ENCODE results near the gene TTLL1. TPM values are rescaled to one million over a fixed set of nuclear protein-coding genes. Genes with fewer than 3 reads are reported as not detected.

TTLL1 gene
- total RNA-seq, 1 donor from 2014 or later, result 2.6 TPM

DNA sequence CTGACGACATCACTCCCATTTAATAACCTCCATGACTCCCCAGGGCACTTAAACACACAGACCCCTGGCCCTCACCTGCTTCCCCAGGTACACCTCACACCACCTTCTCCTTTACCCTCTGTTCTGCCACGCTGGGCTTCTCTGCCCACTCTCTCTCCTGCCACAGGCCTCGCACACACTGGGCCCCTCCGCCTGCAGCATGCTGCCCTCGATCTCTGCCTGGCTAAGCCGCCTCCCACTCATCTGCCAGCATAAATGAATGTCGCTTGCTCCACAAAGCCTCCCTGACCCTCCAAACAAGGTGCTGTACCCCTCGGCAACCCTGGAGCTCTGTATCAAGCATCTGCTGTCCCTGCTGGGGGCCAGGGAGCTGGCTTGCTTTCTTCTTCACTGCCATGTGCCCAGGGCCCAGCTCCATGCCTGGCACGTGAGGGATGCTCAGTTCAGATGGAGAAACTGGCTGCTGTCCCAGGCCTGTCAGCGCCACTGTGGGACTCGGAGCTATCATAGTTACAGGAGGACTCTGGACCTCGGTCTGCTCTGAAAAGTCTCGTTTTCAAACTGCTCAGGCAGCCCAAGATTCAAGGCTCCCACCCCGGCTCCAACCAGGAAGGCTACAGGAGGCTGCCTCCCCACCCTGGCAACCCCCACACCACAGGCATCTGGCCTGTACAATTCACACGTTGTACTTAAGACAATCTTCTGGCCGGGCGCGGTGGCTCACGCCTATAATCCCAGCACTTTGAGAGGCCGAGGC is 11.9 kb downstream of the TTLL1 start:
- Mint-ChIP-seq H3K27me3 (no peaks in the 10 kb centered on the region), H3K9me3 (no peaks in the 10 kb centered on the region), H3K27ac (no peak overlapping the region), H3K4me1 (no peaks in the 10 kb centered on the region), H3K36me3 (ENCODE audit: low read depth) (no peaks in the 10 kb centered on the region), H3K4me3 (no peak overlapping the region)
- no peak for DNase-seq
- intact Hi-C loops (cut with micrococcal nuclease), result no loop called here

DNA sequence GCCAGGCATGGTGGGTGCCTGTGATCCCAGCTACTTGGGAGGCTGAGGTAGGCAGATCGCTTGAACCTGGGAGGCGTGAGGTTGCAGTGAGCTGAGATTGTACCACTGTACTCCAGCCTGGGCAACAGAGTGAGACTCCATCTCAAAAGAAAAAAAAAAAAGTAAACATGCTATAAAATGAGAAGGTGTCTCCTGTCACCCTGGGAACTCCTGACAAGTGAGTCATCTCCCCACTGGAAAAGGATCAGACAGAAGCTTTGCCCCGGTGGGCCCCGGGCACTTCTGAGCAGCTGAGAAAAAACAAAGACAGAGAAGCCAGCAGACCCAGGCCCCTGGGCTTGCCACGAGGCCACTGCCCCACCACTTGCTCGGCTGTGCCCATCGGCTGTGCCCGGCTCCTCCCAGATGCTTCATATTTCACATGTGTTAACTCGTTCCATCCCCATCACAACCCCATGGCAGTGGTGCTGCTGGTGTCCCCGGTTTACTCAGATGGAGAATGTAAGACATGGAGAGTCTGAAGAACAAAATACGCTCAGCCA is 22.3 kb downstream of the TTLL1 start:
- intact Hi-C loops (cut with micrococcal nuclease), result no loop called here
- H3K27ac Mint-ChIP-seq, result no peak overlapping the region
- no peaks in the 10 kb centered on the region for H3K9me3 Mint-ChIP-seq
- no peaks in the 10 kb centered on the region for H3K27me3 Mint-ChIP-seq
- H3K36me3 Mint-ChIP-seq (ENCODE audit: low read depth), result peaks cover 4% of the 10 kb centered on the region
- no peaks in the 10 kb centered on the region for H3K4me1 Mint-ChIP-seq
- no peak overlapping the region for H3K4me3 Mint-ChIP-seq
- DNase-seq, result no peak

DNA sequence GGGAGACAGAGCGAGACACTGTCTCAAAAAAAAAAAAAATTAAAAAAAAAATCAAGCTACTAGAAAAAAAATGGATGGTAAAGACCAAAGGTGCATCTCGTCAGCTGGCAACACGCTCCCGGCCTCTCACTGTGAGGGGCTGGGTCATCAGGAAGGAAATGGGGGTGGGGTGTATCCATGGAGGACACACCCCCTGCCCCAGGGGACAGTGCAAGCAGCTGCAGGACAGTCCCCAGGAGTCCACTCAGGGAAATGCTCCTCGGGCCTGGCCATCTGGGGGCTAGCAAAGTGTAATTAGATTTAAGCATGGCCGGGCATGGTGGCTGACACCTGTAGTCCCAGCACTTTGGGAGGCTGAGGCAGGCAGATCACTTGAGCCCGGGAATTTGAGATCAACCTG is 23.1 kb downstream of the TTLL1 start:
- Mint-ChIP-seq H3K27ac (no peak overlapping the region), H3K27me3 (no peaks in the 10 kb centered on the region), H3K9me3 (no peaks in the 10 kb centered on the region), H3K4me3 (no peak overlapping the region), H3K36me3 (ENCODE audit: low read depth) (peaks cover 4% of the 10 kb centered on the region), H3K4me1 (no peaks in the 10 kb centered on the region)
- intact Hi-C loops (cut with micrococcal nuclease), result no loop called here
- no peak for DNase-seq

DNA sequence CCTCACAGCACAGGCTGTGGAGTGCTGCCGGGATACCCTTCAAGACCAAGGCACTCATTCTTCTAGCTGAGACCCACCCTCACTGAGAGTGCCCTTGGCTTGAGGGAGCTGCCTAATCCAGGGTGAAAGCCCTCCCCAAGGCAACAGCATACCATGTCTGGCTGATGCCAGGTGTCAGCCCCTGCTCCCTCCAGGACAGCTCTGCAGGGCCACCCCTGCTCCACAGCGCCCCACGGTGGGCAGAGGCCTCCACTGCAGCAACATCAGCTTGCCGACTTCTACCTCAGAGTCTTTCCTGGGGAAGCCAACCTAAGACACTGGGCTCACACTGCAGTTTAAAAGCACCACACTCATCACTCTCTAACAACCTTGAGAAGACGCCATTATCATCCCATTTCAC is 29.0 kb downstream of the TTLL1 start:
- H3K36me3 Mint-ChIP-seq (ENCODE audit: low read depth), result peaks cover 4% of the 10 kb centered on the region
- no peak overlapping the region for H3K4me3 Mint-ChIP-seq
- H3K27me3 Mint-ChIP-seq, result no peaks in the 10 kb centered on the region
- peak; percentile 83 for DNase-seq
- intact Hi-C loops (cut with micrococcal nuclease), result loop anchor here (1.0 kb wide), 1 partner anchor 280 kb away; no protein-coding TSS in a partner anchor
- H3K9me3 Mint-ChIP-seq, result no peaks in the 10 kb centered on the region
- no peaks in the 10 kb centered on the region for H3K4me1 Mint-ChIP-seq
- no peak overlapping the region for H3K27ac Mint-ChIP-seq

DNA sequence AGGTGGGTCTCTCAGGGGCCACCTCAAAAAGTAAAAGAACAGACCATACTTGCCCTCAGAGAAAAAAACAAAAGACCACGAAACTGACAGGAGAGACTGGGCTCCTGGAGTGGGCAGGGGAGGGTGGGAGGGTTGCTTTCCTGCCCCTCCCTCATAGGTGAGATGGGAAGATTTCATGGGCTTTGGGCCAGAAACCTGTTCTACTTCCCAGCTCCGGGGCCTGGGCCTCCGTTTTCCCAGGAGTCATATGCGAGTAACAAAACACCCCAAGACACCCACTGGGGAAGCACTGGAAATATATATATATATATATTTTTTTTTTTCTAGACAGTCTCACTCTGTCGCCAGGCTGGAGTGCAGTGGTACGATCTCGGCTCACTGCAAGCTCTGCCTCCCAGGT is 31.6 kb downstream of the TTLL1 start:
- DNase-seq, result no peak
- H3K4me3 Mint-ChIP-seq, result no peak overlapping the region
- H3K27me3 Mint-ChIP-seq, result no peaks in the 10 kb centered on the region
- intact Hi-C loops (cut with micrococcal nuclease), result no loop called here
- no peak overlapping the region for H3K27ac Mint-ChIP-seq
- no peaks in the 10 kb centered on the region for H3K36me3 Mint-ChIP-seq (ENCODE audit: low read depth)
- H3K4me1 Mint-ChIP-seq, result no peaks in the 10 kb centered on the region
- H3K9me3 Mint-ChIP-seq, result no peaks in the 10 kb centered on the region

DNA sequence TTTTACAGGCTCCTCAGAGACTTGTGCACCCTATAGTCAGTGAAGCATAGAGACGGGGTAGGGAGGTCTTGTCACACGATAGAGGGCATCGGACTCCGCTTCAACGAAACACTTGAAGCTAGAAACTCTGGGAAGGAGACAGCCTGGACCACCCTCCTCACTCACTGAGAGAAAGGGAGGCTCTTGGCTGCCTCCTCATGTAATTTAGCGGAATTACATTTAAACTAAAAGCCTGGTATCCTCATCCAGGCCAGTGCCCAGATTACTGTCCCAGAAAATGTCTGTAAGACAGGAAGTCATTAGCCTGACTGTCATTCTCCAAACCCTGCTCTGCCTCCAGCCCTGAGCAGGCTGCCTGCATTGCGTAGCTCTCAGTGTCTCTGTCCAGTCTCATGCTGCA is 36.0 kb downstream of the TTLL1 start:
- no peak overlapping the region for H3K4me3 Mint-ChIP-seq
- H3K4me1 Mint-ChIP-seq, result no peaks in the 10 kb centered on the region
- DNase-seq, result no peak
- no peak overlapping the region for H3K27ac Mint-ChIP-seq
- H3K36me3 Mint-ChIP-seq (ENCODE audit: low read depth), result no peaks in the 10 kb centered on the region
- intact Hi-C loops (cut with micrococcal nuclease), result no loop called here
- no peaks in the 10 kb centered on the region for H3K27me3 Mint-ChIP-seq
- no peaks in the 10 kb centered on the region for H3K9me3 Mint-ChIP-seq

DNA sequence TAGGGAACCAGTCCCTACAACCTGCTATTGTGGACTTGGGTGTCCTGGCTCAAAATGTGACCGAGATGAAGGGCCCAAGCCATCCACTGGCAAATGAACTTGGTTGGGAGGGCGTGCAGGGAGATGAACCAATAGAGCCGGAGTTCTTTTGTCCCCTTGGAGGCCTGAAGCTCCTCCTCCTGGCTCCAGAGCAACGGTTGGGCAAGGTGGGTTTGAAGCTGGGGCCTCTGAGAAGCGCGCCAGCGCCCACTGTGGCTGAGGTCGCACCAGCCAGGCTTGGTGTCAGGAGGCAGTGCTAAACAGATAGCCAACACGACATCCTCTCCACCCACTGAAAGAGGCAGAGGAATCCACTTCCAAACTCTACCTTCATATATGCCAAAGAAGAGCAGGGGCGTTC is 38.2 kb downstream of the TTLL1 start:
- Mint-ChIP-seq H3K4me1 (no peaks in the 10 kb centered on the region), H3K27me3 (no peaks in the 10 kb centered on the region), H3K4me3 (no peak overlapping the region), H3K36me3 (ENCODE audit: low read depth) (no peaks in the 10 kb centered on the region), H3K9me3 (no peaks in the 10 kb centered on the region), H3K27ac (no peak overlapping the region)
- no peak for DNase-seq
- intact Hi-C loops (cut with micrococcal nuclease), result no loop called here

DNA sequence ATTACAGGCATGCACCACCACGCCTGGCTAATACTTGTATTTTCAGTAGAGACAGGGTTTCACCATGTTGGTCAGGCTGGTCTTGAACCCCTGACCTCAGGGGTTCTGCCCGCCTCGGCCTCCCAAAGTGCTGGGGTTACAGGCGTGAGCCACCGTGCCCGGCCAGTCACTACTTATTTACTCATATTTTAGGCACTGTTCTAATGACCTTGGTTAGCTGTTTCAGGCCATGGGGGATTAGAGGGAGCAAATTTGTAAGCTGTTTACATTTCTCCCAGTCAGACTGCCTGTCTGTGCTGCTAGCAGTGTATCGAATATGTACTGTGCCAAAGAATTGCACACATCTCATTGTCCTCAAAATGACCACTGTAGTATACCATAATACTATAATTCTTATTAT is 41.6 kb downstream of the TTLL1 start:
- DNase-seq, result no peak
- H3K4me3 Mint-ChIP-seq, result no peak overlapping the region
- intact Hi-C loops (cut with micrococcal nuclease), result no loop called here
- no peaks in the 10 kb centered on the region for H3K4me1 Mint-ChIP-seq
- H3K27me3 Mint-ChIP-seq, result no peaks in the 10 kb centered on the region
- no peaks in the 10 kb centered on the region for H3K9me3 Mint-ChIP-seq
- H3K27ac Mint-ChIP-seq, result no peak overlapping the region
- no peaks in the 10 kb centered on the region for H3K36me3 Mint-ChIP-seq (ENCODE audit: low read depth)

DNA sequence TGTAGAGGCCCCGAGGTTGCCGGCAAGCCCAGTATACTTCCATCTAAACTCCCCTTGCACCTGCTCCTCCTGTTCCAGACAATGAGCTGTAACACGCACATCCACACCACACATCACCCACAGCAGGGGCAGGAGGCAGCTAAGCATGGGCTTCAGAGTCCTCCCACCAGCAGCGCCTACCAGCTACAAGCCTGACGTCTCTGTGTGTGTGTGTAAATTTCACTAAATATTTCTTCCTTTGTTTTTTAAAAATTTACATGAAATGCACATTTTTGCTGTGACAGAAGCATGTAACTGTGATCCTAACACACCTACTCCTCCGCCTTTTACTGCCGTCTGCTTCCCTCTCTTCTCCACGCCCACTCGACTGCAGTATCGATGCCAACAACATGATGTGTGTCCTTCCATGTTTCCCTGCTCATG is 44.9 kb downstream of the TTLL1 start:
- Mint-ChIP-seq H3K9me3 (no peaks in the 10 kb centered on the region), H3K36me3 (ENCODE audit: low read depth) (no peaks in the 10 kb centered on the region), H3K4me3 (no peak overlapping the region), H3K27me3 (no peaks in the 10 kb centered on the region), H3K27ac (no peak overlapping the region), H3K4me1 (no peaks in the 10 kb centered on the region)
- DNase-seq, result no peak
- intact Hi-C loops (cut with micrococcal nuclease), result no loop called here

DNA sequence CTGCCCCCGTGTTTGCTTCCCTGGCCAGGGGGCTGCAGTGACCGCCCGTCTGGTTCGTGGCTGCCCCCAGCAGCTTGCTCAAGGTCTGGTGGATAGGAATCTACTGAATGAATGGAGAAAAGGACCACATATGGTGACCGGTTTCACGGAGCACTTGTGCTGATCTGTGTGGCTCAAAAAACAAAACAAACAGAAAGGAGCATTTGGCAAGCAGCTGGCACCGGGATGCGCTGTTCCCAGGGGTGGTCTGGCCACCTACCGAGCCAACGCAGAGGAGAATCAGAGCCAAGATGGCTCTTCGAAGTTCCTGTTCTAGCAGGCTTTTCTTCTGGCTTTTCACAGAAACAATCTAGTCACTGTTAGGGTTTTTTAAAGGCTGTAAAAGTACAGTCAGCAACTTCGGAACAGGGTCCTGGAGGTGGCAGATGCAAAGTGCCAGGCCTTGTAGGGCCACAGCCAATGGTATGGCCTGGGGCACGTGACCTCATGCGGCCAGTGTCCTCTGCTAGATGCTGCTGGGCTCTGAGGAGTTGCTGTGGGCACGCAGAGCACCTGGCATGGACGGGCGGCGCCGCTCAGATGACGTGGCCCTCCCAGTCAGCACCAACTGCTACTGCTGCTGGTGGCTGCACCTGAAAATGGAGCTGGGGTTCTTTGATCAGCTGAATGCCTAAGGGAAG is 47.0 kb downstream of the TTLL1 start:
- no peaks in the 10 kb centered on the region for H3K4me1 Mint-ChIP-seq
- no peak for DNase-seq
- H3K36me3 Mint-ChIP-seq (ENCODE audit: low read depth), result no peaks in the 10 kb centered on the region
- no peaks in the 10 kb centered on the region for H3K27me3 Mint-ChIP-seq
- H3K27ac Mint-ChIP-seq, result no peak overlapping the region
- no peaks in the 10 kb centered on the region for H3K9me3 Mint-ChIP-seq
- H3K4me3 Mint-ChIP-seq, result no peak overlapping the region
- intact Hi-C loops (cut with micrococcal nuclease), result no loop called here

DNA sequence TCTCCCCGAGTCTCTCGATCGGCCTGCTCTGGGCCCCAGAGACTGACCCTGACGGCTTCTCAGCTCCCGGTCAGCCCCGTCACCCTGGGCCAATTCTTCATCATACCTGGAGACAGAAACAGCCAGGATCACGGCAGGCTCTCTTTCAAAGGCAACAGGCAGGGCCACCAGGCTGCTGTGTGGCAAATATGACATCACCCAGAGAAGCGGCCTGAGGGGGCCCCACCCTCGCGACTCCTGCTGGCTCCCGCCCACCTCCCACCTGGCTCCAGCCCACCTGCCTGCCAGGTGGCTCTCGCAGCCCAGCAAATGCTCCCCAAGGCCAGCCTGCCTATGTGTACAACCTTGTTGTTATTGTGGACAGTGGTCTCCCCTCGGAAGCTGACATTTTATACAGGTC is 49.4 kb downstream of the TTLL1 start:
- H3K4me1 Mint-ChIP-seq, result no peaks in the 10 kb centered on the region
- no peak overlapping the region for H3K4me3 Mint-ChIP-seq
- no peaks in the 10 kb centered on the region for H3K9me3 Mint-ChIP-seq
- H3K36me3 Mint-ChIP-seq (ENCODE audit: low read depth), result no peaks in the 10 kb centered on the region
- no peaks in the 10 kb centered on the region for H3K27me3 Mint-ChIP-seq
- H3K27ac Mint-ChIP-seq, result no peak overlapping the region
- intact Hi-C loops (cut with micrococcal nuclease), result no loop called here
- no peak for DNase-seq

DNA sequence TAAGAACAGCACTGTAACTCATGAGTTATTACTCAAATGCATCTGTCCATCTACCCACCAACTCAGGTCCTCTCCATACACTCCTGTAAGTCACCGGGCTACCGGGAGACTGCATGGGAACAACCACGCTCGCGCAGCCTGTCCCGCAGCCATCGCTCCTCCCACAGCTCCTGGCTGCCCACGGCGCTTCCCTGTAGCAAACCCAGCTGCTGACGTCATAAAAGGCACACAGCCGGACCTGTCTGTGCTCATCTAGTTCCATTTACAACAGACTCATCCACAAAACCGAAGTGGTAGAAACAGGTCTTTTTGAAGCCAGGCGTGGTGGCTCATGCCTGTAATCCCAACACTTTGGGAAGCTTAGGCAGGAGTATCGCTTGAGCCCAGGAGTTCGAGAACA is 50.9 kb downstream of the TTLL1 start:
- no peak overlapping the region for H3K27ac Mint-ChIP-seq
- intact Hi-C loops (cut with micrococcal nuclease), result no loop called here
- H3K4me1 Mint-ChIP-seq, result peaks cover 2% of the 10 kb centered on the region
- H3K27me3 Mint-ChIP-seq, result no peaks in the 10 kb centered on the region
- no peaks in the 10 kb centered on the region for H3K9me3 Mint-ChIP-seq
- H3K4me3 Mint-ChIP-seq, result no peak overlapping the region
- no peak for DNase-seq
- H3K36me3 Mint-ChIP-seq (ENCODE audit: low read depth), result no peaks in the 10 kb centered on the region

DNA sequence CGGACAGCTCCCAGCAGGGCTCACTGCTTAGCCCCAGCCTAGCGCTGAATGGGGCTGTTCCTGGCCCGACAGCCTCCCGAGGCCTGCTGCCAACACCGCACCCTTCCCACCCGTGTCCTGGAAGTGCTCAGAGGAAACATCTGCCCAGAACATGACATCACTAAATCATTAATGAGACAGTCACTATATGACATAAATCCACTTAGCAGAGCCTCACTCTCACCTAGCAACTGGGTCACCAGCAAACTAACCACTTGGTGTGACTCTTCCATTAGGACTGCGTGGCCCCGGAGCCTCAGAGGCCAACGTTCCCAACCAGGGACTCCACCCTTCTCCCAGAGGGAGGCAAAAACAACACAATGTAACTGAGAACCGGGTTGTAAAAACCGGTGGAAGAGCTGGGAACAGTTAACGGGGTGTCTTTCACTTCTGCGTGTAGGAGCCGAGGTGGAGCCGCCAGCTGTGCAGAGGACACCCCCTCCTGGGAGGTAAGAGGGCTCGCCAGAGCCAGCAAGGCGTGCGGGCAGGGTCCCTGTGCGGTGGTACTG is 52.8 kb downstream of the TTLL1 start:
- Mint-ChIP-seq H3K27ac (no peak overlapping the region), H3K9me3 (no peaks in the 10 kb centered on the region), H3K27me3 (no peaks in the 10 kb centered on the region), H3K4me3 (no peak overlapping the region), H3K4me1 (peaks cover 2% of the 10 kb centered on the region), H3K36me3 (ENCODE audit: low read depth) (no peaks in the 10 kb centered on the region)
- DNase-seq, result no peak
- intact Hi-C loops (cut with micrococcal nuclease), result no loop called here

DNA sequence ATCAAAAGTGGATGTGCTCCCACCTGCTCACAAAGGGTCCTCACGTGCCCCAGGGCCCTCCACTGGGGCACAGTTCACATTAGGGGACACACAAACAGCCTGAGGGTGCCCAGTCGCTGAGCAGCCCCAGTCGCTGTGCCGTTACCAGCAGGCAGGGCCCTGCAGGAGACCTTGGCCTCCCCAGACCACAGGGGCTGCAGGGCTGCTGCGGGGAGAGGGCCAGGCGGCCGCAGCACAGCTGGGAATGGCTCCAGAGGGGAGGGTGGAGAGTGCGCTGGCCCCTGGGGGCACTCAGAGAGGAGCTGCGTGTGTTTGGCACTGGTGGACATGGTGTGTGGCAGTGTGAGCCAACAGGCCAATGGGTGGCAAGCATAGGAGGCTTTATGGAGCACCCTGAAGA is 53.9 kb downstream of the TTLL1 start:
- Mint-ChIP-seq H3K36me3 (ENCODE audit: low read depth) (no peaks in the 10 kb centered on the region), H3K4me1 (peaks cover 2% of the 10 kb centered on the region), H3K4me3 (no peak overlapping the region), H3K9me3 (no peaks in the 10 kb centered on the region), H3K27me3 (no peaks in the 10 kb centered on the region), H3K27ac (no peak overlapping the region)
- intact Hi-C loops (cut with micrococcal nuclease), result loop anchor here (2.0 kb wide), 1 partner anchor 254 kb away; no protein-coding TSS in a partner anchor
- DNase-seq, result no peak

All from activated CD4-positive, alpha-beta T cell treated with anti-CD3 and anti-CD28 coated beads, Interleukin-2, amount 10 ng/mL, durations not matched to agents 24 days and 14 days (primary cell).